ENCODE data around the gene PARP15. TPM values are rescaled to one million over a fixed set of nuclear protein-coding genes. Genes with fewer than 3 reads are reported as not detected.
"Not testable (repeated sequence)": the region's sequence is repeated elsewhere in the genome, so short reads cannot be mapped to it uniquely, and the experiment has no call there.

PARP15 gene
- total and polyA plus RNA-seq, 4 donors, result 0.13 to 7.3 (median 1.3) TPM

- DNase-seq (no peak), ATAC-seq (ENCODE audit: low FRiP score) (no peak)
- no peaks in the 10 kb centered on the region for H3K4me1 ChIP-seq (ENCODE audit: control insufficient read depth in 1 of 2, insufficient read depth in 2 of 2, low read length in 2 of 2)
- no peak overlapping the region for H3K4me3 ChIP-seq (ENCODE audit: low read length in 2 of 2)
- H3K27me3 ChIP-seq (ENCODE audit: control insufficient read depth in 1 of 2, insufficient read depth in 2 of 2, low read length in 1 of 2), result peaks cover 0 to 2% of the 10 kb centered on the region in 2 donors
- WGBS, 2 donors, result 95 to 96% methylated on average over 1 of the region's 1 CpG
- no peak overlapping the region for H3K27ac ChIP-seq (ENCODE audit: low read depth in 1 of 2, low read length in 2 of 2)
- peaks cover 4% of the 10 kb centered on the region for H3K9me3 ChIP-seq (ENCODE audit: control insufficient read depth, low read length)
- H3K36me3 ChIP-seq (ENCODE audit: control insufficient read depth in 1 of 2, insufficient read depth in 2 of 2, low read length in 1 of 2), result no peaks in the 10 kb centered on the region
- intact Hi-C loops (cut with DNase I), result no loop called here
Measured at GRCh38 chr3:122629763-122630162, 52.3 kb downstream of the PARP15 start.

- WGBS, 2 donors, result 37 to 49% methylated on average over 5 of the region's 5 CpGs
- DNase-seq, result no peak
Measured at GRCh38 chr3:122635789-122636188, 58.3 kb downstream of the PARP15 start.

GRCh38 chr3:122636697-122637096 is 59.2 kb downstream of the PARP15 start:
- DNase-seq (no peak), ATAC-seq (ENCODE audit: low FRiP score) (no peak)
- intact Hi-C loops (cut with DNase I), result no loop called here
- no peak overlapping the region for H3K27ac ChIP-seq (ENCODE audit: low read depth in 1 of 2, low read length in 2 of 2)
- no peaks in the 10 kb centered on the region for H3K27me3 ChIP-seq (ENCODE audit: control insufficient read depth in 1 of 2, insufficient read depth in 2 of 2, low read length in 1 of 2)
- no peaks in the 10 kb centered on the region for H3K9me3 ChIP-seq (ENCODE audit: control insufficient read depth, low read length)
- no peaks in the 10 kb centered on the region for H3K36me3 ChIP-seq (ENCODE audit: control insufficient read depth in 1 of 2, insufficient read depth in 2 of 2, low read length in 1 of 2)
- WGBS, 2 donors, result 49 to 54% methylated on average over 3 of the region's 3 CpGs
- no peak overlapping the region for H3K4me3 ChIP-seq (ENCODE audit: low read length in 2 of 2)
- no peaks in the 10 kb centered on the region for H3K4me1 ChIP-seq (ENCODE audit: control insufficient read depth in 1 of 2, insufficient read depth in 2 of 2, low read length in 2 of 2)

More at GRCh38 chr3:122635789-122636188, 58.3 kb downstream of the PARP15 start:
- Histone ChIP-seq H3K9me3 (ENCODE audit: control insufficient read depth, low read length) (no peaks in the 10 kb centered on the region), H3K4me1 (ENCODE audit: control insufficient read depth in 1 of 2, insufficient read depth in 2 of 2, low read length in 2 of 2) (no peaks in the 10 kb centered on the region), H3K27me3 (ENCODE audit: control insufficient read depth in 1 of 2, insufficient read depth in 2 of 2, low read length in 1 of 2) (no peaks in the 10 kb centered on the region), H3K4me3 (ENCODE audit: low read length in 2 of 2) (no peak overlapping the region), H3K36me3 (ENCODE audit: control insufficient read depth in 1 of 2, insufficient read depth in 2 of 2, low read length in 1 of 2) (no peaks in the 10 kb centered on the region), H3K27ac (ENCODE audit: low read depth in 1 of 2, low read length in 2 of 2) (no peak overlapping the region)
- intact Hi-C loops (cut with DNase I), result no loop called here
- ATAC-seq (ENCODE audit: low FRiP score), result no peak

GRCh38 chr3:122640437-122640999 is 63.1 kb downstream of the PARP15 start:
- Histone ChIP-seq H3K27me3 (ENCODE audit: control insufficient read depth in 1 of 2, insufficient read depth in 2 of 2, low read length in 1 of 2) (no peaks in the 10 kb centered on the region), H3K36me3 (ENCODE audit: control insufficient read depth in 1 of 2, insufficient read depth in 2 of 2, low read length in 1 of 2) (no peaks in the 10 kb centered on the region), H3K9me3 (ENCODE audit: control insufficient read depth, low read length) (no peaks in the 10 kb centered on the region), H3K27ac (ENCODE audit: low read depth in 1 of 2, low read length in 2 of 2) (no peak overlapping the region), H3K4me1 (ENCODE audit: control insufficient read depth in 1 of 2, insufficient read depth in 2 of 2, low read length in 2 of 2) (no peaks in the 10 kb centered on the region), H3K4me3 (ENCODE audit: low read length in 2 of 2) (no peak overlapping the region)
- intact Hi-C loops (cut with DNase I), result no loop called here
- ATAC-seq (ENCODE audit: low FRiP score) (no peak), DNase-seq (no peak)

- DNase-seq, result no peak
- H3K9me3 ChIP-seq (ENCODE audit: control insufficient read depth, low read length), result no peaks in the 10 kb centered on the region
- whole genome bisulfite sequencing, 2 donors, result 85 to 88% methylated on average over 2 of the region's 2 CpGs
- H3K4me1 ChIP-seq (ENCODE audit: control insufficient read depth in 1 of 2, insufficient read depth in 2 of 2, low read length in 2 of 2), result no peaks in the 10 kb centered on the region
- ATAC-seq (ENCODE audit: low FRiP score), result no peak
- H3K36me3 ChIP-seq (ENCODE audit: control insufficient read depth in 1 of 2, insufficient read depth in 2 of 2, low read length in 1 of 2), result no peaks in the 10 kb centered on the region
- H3K27ac ChIP-seq (ENCODE audit: low read depth in 1 of 2, low read length in 2 of 2), result no peak overlapping the region
- H3K4me3 ChIP-seq (ENCODE audit: low read length in 2 of 2), result no peak overlapping the region
- H3K27me3 ChIP-seq (ENCODE audit: control insufficient read depth in 1 of 2, insufficient read depth in 2 of 2, low read length in 1 of 2), result no peaks in the 10 kb centered on the region
- intact Hi-C loops (cut with DNase I), result no loop called here
Measured at GRCh38 chr3:122642935-122643334, 65.5 kb downstream of the PARP15 start.

- Histone ChIP-seq H3K36me3 (ENCODE audit: control insufficient read depth in 1 of 2, insufficient read depth in 2 of 2, low read length in 1 of 2) (no peaks in the 10 kb centered on the region), H3K9me3 (ENCODE audit: control insufficient read depth, low read length) (no peaks in the 10 kb centered on the region), H3K4me3 (ENCODE audit: low read length in 2 of 2) (no peak overlapping the region), H3K4me1 (ENCODE audit: control insufficient read depth in 1 of 2, insufficient read depth in 2 of 2, low read length in 2 of 2) (no peaks in the 10 kb centered on the region), H3K27me3 (ENCODE audit: control insufficient read depth in 1 of 2, insufficient read depth in 2 of 2, low read length in 1 of 2) (no peaks in the 10 kb centered on the region), H3K27ac (ENCODE audit: low read depth in 1 of 2, low read length in 2 of 2) (no peak overlapping the region)
- 45 to 55% methylated on average over 5 of the region's 5 CpGs for WGBS, 2 donors
- no peak for ATAC-seq (ENCODE audit: low FRiP score)
- no peak for DNase-seq
- intact Hi-C loops (cut with DNase I), result no loop called here
Measured at GRCh38 chr3:122646146-122646988, 68.9 kb downstream of the PARP15 start.

- ATAC-seq (ENCODE audit: low FRiP score); DNase-seq; H3K9me3 ChIP-seq (ENCODE audit: control insufficient read depth, low read length); H3K27ac ChIP-seq (ENCODE audit: low read depth in 1 of 2, low read length in 2 of 2); intact Hi-C loops (cut with DNase I); H3K4me1 ChIP-seq (ENCODE audit: control insufficient read depth in 1 of 2, insufficient read depth in 2 of 2, low read length in 2 of 2); H3K36me3 ChIP-seq (ENCODE audit: control insufficient read depth in 1 of 2, insufficient read depth in 2 of 2, low read length in 1 of 2); H3K27me3 ChIP-seq (ENCODE audit: control insufficient read depth in 1 of 2, insufficient read depth in 2 of 2, low read length in 1 of 2); H3K4me3 ChIP-seq (ENCODE audit: low read length in 2 of 2): not testable (repeated sequence)
- 61 to 64% methylated on average over 10 to 11 of the region's 11 CpGs for WGBS, 2 donors
Measured at GRCh38 chr3:122651233-122651907, 73.9 kb downstream of the PARP15 start.

- H3K27me3 ChIP-seq (ENCODE audit: control insufficient read depth in 1 of 2, insufficient read depth in 2 of 2, low read length in 1 of 2); DNase-seq; H3K36me3 ChIP-seq (ENCODE audit: control insufficient read depth in 1 of 2, insufficient read depth in 2 of 2, low read length in 1 of 2); H3K9me3 ChIP-seq (ENCODE audit: control insufficient read depth, low read length); ATAC-seq (ENCODE audit: low FRiP score); H3K4me3 ChIP-seq (ENCODE audit: low read length in 2 of 2); H3K27ac ChIP-seq (ENCODE audit: low read depth in 1 of 2, low read length in 2 of 2); H3K4me1 ChIP-seq (ENCODE audit: control insufficient read depth in 1 of 2, insufficient read depth in 2 of 2, low read length in 2 of 2); intact Hi-C loops (cut with DNase I): not testable (repeated sequence)
- WGBS, 2 donors, result 85 to 87% methylated on average over 6 of the region's 6 CpGs
Measured at GRCh38 chr3:122651962-122652361, 74.5 kb downstream of the PARP15 start.
